Measurements from ENCODE around the gene ADAMTS4. TPM values are rescaled to one million over a fixed set of nuclear protein-coding genes. Genes with fewer than 3 reads are reported as not detected.

ADAMTS4 gene
- total and polyA plus RNA-seq, 9 of the 15 experiments (the other 6 are each of a cell fraction or from before 2014, with no cell fraction given), result 0.07 to 3.7 (median 0.41) TPM

- CTCF ChIA-PET (ENCODE audit: low intra/inter-chr PET ratio), result interaction anchor here (0.6 to 1.6 kb wide), 8 partner anchors 35 to 156 kb away, joined by 3 to 7 read pairs (median 4); partner anchors contain the start of gene CFAP126
- H3K9me1 ChIP-seq (ENCODE audit: control insufficient read depth, insufficient read depth, low read length), result no peaks in the 10 kb centered on the region
- in situ Hi-C loops (cut with MboI), result loop anchor here (5.0 kb wide), 1 partner anchor 155 kb away; no protein-coding TSS in a partner anchor
- H4K20me1 ChIP-seq (replicated peaks; ENCODE audit: control insufficient read depth, insufficient read depth, low read length), result no peaks in the 10 kb centered on the region
- POLR2A ChIA-PET, result interaction anchor here (0.6 to 2.1 kb wide), 3 partner anchors 19 to 122 kb away, joined by 3 to 7 read pairs (median 3); partner anchors contain the start of gene SDHC
- no peaks in the 10 kb centered on the region for H3K9me3 ChIP-seq (replicated peaks; ENCODE audit: control insufficient read depth, insufficient read depth, low read depth, low read length)
- peak; percentile 95 for FAIRE-seq
- H3K27ac ChIP-seq (ENCODE audit: extremely low read depth, low read depth, low read length), result peak overlapping the region; percentile 79
- BruUV-seq (replicated peaks), result no TSS peak
- H3K27me3 ChIP-seq (ENCODE audit: control insufficient read depth in 2 of 2, insufficient read depth in 2 of 2, low read length in 2 of 2), result no peaks in the 10 kb centered on the region
- DNase-seq (ENCODE audit: extremely low read depth in 1 of 4, low spot score in 3 of 4), result peak; percentile 68 to 90 (median 71)
- peak overlapping the region; percentile 97 for H3K4me2 ChIP-seq (ENCODE audit: insufficient read depth, low read length)
- H3K36me3 ChIP-seq (ENCODE audit: control insufficient read depth, insufficient read depth, low read length), result peaks cover 37% of the 10 kb centered on the region
- H3K9ac ChIP-seq (ENCODE audit: insufficient read depth in 1 of 2, low read depth in 2 of 2, low read length in 2 of 2), result peak overlapping the region; percentile 76 to 93
- intact Hi-C loops (cut with micrococcal nuclease), result loop anchor here (2.0 to 5.0 kb wide), 4 partner anchors 63 to 155 kb away; partner anchors contain the start of gene CFAP126
- H3K4me1 ChIP-seq (replicated peaks in 1 of 2; ENCODE audit: control insufficient read depth in 2 of 2, insufficient read depth in 2 of 2, low read length in 2 of 2), result peaks cover 15 to 16% of the 10 kb centered on the region in 2 experiments; a peak in 3 of 5 replicates
- 8% methylated on average over 11 of the region's 11 CpGs for WGBS (ENCODE audit: insufficient coverage, low coverage, missing lambda C conversion rate)
- H3K4me3 ChIP-seq, result peak overlapping the region; percentile 70
- peak overlapping the region; percentile 87 for H2AFZ ChIP-seq (ENCODE audit: low read depth, low read length)
- peak; percentile 71 for ATAC-seq
- H3K79me2 ChIP-seq (ENCODE audit: control insufficient read depth, insufficient read depth, low read length), result peaks cover 19% of the 10 kb centered on the region
- TF ChIP-seq ZNF699 (CRISPR knock-in tag; IDR thresholded peaks at IDR 0.05; ENCODE audit: insufficient replicate concordance) (no peak), HDAC8 (tag; IDR thresholded peaks at IDR 0.05) (no peak), C11orf30 (IDR thresholded peaks at IDR 0.05; ENCODE audit: low read depth) (peak; percentile 5; the same call in 1 of the 2 replicates), CC2D1A (IDR thresholded peaks at IDR 0.05) (peak; percentile 31; the same call in 1 of the 2 replicates), ZBTB9 (CRISPR knock-in tag; IDR thresholded peaks at IDR 0.05) (0 out of 2 replicates have a peak, but pooled peaks have one; percentile 69), ZC3H4 (CRISPR knock-in tag; IDR thresholded peaks at IDR 0.05; ENCODE audit: borderline replicate concordance) (no peak), BCOR (IDR thresholded peaks at IDR 0.05) (no peak), KLF6 (CRISPR knock-in tag; IDR thresholded peaks at IDR 0.05; ENCODE audit: borderline replicate concordance) (no peak), SMARCA4 (IDR thresholded peaks at IDR 0.05) (peak; percentile 63), SPI1 (IDR thresholded peaks at IDR 0.05; ENCODE audit: borderline replicate concordance, low read depth, low read length) (peak; percentile 100), MYC (IDR thresholded peaks at IDR 0.05; ENCODE audit: low read depth, low read length) (0 out of 2 replicates have a peak, but pooled peaks have one; percentile 17), MYC (CRISPR knock-in tag; IDR thresholded peaks at IDR 0.05; ENCODE audit: borderline replicate concordance, low read depth) (no peak), ZNF551 (CRISPR knock-in tag; IDR thresholded peaks at IDR 0.05) (no peak), ZNF143 (CRISPR knock-in tag; IDR thresholded peaks at IDR 0.05) (no peak), KAT8 (IDR thresholded peaks at IDR 0.05; ENCODE audit: low read depth) (no peak), PHB2 (IDR thresholded peaks at IDR 0.05; ENCODE audit: low read depth) (no peak)
These were observed 28.5 kb upstream of the ADAMTS4 start for GRCh38 chr1:161227196-161227871.
